B cell (primary cell): ENCODE data around the gene GLRA1.

ENCODE experiments used
- CTCF ChIP-seq: fragments of 200-600 bp; IDR thresholded peaks from one replicate; pipeline ENCODE4 v1.8.0; 2022; ENCODE audit warnings: antibody characterized with exemption, mild to moderate bottlenecking
- EZH2 ChIP-seq: IDR thresholded peaks from 2 replicates; pipeline ENCODE4 v1.6.1; 2012; ENCODE audit warnings: borderline replicate concordance, low read depth, mild to moderate bottlenecking, moderate library complexity, low read length; ENCODE audit not compliant: insufficient read depth, poor library complexity, severe bottlenecking

DNA sequence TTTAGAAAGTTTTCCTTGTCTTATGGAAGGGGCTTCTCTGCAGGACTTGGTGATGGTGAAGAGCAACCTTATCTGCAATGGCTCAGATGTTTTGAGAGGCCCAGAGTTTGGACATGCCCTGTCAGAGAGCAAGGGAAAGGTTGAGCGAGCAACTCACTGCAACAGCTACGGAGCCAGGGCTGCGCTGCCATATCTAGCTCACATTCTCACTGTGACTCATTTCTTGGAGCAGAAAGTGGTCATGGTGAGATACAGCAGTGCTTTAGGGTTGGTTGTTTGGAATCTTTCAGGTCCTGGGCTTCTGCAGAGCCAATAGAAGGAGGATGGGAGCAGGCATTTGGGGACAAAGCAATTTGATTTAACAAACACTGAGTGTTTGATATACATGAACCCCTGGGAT is 12.3 kb downstream of the GLRA1 start:
- TF ChIP-seq EZH2 (no peak), CTCF (no peak)
